RWPE1 (cell line): Measurements from ENCODE around the gene ATP2B2.

Source experiments
- CTCF ChIA-PET: fragments of 350-600 bp; sonication (Branson Sonifier 250); formaldehyde crosslinking; extraction: SDS; loops from one replicate; lab custom pipeline; 2021; lab: Yijun Ruan, JAX
- POLR2A ChIA-PET: fragments of 400-600 bp; formaldehyde crosslinking; extraction: SDS; loops from one replicate; lab custom pipeline; 2020; ENCODE audit warnings: antibody characterized with exemption; ENCODE audit not compliant: low non-redundant PET; lab: Yijun Ruan, JAX
- DNase-seq: peaks from one replicate; pipeline ENCODE4 v3.0.0; 2012; ENCODE audit warnings: low spot score
- H3K27ac ChIP-seq: fragments of 450-650 bp; 2 replicates; pipeline ENCODE4 v1.5.1; 2017
- CTCF ChIP-seq: fragments of 450-650 bp; conservative IDR thresholded peaks from 2 replicates; pipeline ENCODE4 v1.5.1; 2017; ENCODE audit warnings: low read depth, mild to moderate bottlenecking

ATP2B2 gene

GRCh38 chr3:10514407-10515069 lies 9.2 kb upstream of the ATP2B2 start:
- POLR2A ChIA-PET: no interaction called here
- CTCF ChIA-PET: interaction anchor here (0.8 kb wide), 1 partner anchor 1296 kb away, joined by 3 read pairs; no protein-coding TSS in a partner anchor
- no peak for DNase-seq
- no peak for TF ChIP-seq CTCF
- no peak overlapping the region for H3K27ac ChIP-seq

DNA sequence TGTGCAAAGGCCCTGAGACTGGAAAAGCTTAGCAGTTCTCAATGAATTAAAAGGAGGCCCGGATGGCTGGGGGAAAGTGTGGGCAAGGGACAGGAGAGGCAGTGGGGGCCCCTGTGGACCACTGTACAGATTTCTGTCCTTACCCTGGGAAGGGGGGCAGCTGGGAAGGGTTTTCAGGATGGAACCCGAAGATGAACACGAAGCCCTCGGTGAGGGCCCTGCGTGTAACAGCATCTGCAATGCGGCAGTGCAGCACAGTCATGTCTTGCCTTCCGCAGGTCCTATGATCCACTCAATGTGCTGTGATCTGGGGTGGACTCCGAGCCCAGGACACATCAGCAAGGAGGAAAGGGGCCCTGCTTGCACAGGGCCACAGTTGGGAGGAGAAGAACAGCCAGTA lies 7.9 kb upstream of the ATP2B2 start:
- CTCF ChIA-PET: no interaction called here
- DNase-seq: no peak
- POLR2A ChIA-PET: no interaction called here
- no peak for TF ChIP-seq CTCF
- H3K27ac ChIP-seq: no peak overlapping the region

GRCh38 chr3:10512687-10513086 lies 7.3 kb upstream of the ATP2B2 start:
- no peak for DNase-seq
- no peak overlapping the region for H3K27ac ChIP-seq
- no peak for TF ChIP-seq CTCF
- POLR2A ChIA-PET: no interaction called here
- CTCF ChIA-PET: no interaction called here

GRCh38 chr3:10511809-10512494 lies 6.6 kb upstream of the ATP2B2 start:
- CTCF ChIA-PET: no interaction called here
- DNase-seq: no peak
- POLR2A ChIA-PET: no interaction called here
- H3K27ac ChIP-seq: no peak overlapping the region
- no peak for TF ChIP-seq CTCF

DNA sequence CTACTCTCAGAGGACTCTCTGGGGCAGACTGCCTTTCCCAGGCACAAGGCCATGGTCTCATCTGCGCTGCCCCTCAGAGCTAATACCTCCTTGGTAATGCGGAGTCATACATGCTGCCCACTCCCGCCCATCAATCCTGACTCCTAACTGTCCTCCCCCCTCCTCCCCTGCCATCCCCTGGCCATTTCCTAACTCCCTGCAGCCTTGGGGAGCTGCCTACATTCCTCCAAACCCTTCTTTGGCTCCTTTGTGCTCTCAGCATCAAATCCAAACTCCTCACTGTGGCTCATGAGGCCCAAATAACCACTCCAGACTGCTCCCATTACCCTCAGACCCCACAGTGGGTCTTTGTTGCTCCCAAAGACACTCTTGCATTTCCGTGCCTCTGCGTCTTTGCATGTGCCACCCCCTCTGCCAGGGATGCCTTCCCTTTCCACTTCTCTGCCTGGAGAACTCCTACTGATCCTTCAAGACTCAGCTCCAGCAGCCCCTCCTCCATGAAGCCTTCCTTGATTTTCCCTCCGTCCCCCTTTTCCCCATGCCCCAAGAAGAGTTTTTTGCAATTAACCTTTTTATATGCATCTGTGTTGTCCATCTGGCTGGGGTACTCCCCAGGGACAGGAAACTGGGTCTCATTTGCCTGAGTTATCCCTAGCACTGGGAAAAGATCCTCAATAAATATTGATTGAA lies 5.5 kb upstream of the ATP2B2 start:
- no peak overlapping the region for H3K27ac ChIP-seq
- ChIA-PET CTCF (no interaction called here), POLR2A (no interaction called here)
- no peak for TF ChIP-seq CTCF
- no peak for DNase-seq

DNA sequence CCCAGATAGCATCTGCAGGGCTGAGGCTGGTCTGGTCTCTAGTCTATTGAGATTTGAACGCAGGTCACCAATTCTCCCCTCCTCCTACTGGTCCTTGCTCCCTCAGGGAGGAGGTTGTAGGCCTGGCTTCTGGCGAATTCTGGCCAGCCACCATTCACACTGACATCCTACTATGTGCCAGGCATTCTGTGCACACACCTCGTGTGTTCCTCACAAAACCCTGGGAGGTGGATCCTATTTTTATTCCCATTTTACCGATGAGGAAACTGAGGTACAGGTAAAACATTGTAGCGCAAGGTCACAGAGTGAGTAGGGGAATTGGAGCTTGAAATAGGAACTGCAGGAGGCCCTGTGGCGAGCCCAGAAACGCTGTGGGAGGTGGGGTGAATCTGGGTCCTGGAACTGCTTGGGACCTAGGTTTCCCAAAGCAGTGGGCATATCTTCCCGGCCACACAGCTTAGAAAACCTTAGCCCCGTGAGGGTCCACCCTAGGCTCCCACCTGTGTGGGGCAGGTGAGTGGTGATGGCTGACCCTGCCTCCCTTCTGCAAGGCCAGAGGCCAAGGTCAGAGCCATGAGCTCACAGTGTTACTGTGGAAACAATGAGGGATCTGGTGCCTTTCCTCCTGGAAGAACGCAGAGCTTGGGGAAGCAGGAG lies 4.8 kb upstream of the ATP2B2 start:
- CTCF ChIA-PET: no interaction called here
- no peak for DNase-seq
- no peak for TF ChIP-seq CTCF
- H3K27ac ChIP-seq: no peak overlapping the region
- POLR2A ChIA-PET: no interaction called here
